HG03521 (cell line): Measurements from ENCODE around the gene PYY.
"Not testable (repeated sequence)": the region's sequence is repeated elsewhere in the genome, so short reads cannot be mapped to it uniquely, and the experiment has no call there.

Source experiments
- ATAC-seq: cut with Tn5 transposase; IDR thresholded peaks from one replicate; pipeline ENCODE4 v1.9.1; 2021; ENCODE audit warnings: mild to moderate bottlenecking, moderate library complexity; ENCODE audit not compliant: unreplicated experiment

Gene PYY

DNA sequence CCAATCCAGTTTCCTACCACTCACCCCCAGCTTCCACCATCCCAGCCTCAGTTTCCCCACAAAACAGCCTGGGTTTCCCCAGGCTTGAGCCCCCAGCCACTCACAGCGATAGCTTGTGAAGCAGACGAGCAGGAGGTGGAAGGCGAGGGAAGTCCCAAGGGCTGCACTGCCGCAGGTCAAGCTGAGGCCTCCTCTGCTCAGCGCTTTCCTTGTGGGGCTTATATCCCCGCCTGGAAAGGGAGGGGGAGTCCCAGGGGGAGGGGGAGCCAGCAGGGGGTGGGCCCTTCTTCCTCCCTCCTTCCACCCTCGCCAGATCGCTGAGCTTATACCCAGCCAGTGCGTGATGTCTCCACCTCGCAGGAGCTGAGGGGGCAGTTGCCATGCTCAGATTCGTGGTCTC lies at the start of gene PYY:
Gene PYY (minus strand): TSS at position 195 of the 400 bp plus-strand sequence. CDS start 457 bp downstream, outside the sequence.
- no peak for ATAC-seq

- ATAC-seq = no peak
Measured at GRCh38 chr17:44002141-44002848, 48.6 kb upstream of the PYY start.

DNA sequence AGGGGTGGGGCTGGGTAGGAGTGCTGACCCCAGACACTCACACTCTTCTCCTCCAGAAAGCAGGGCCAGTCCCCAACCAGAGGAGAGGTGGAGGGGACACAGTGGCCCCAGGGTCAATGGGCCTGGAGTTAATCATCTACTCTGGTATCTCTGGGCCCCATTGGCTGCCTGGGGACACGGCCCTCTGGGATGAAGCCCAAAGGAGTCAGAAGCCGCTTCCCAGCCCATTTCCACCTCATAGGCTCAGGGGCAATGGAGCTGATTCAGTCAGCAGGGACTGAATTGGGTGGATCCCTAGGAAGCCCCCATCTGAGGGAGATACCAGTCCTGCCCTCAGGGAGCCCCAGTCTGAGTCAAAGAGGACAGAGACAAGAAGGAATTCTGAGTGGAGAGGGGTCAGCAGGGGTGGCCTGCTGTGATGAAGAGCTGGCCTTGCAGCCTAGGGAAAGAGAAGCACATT lies 47.8 kb upstream of the PYY start:
- ATAC-seq = no peak

DNA sequence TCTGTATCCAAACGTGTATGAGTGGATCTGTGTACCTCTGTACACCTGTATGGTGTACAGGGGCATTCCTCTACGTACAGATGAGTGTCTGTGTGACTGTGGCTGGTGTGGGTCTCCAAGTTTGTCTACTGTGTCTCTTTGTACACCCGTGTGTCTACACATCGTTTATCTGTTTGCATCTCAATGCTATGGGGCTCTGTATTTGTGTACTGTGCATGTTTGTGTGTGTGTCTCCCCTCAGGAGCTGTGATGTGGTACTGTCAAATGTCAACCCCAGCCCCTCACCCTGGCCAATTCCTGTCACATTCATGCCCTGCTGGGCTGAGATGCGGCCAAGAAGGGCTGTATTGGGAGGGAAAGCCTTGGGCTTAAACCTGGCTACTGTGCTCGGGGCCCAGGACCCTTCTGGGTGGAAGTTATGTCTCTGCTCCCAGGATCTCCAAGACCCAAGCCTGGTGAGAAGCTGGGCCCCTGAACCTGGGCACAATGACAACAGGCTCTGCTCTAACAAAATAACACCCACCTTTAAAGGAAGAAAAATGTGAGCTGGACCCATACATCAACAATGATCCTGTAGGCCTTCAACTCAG lies 47.2 kb upstream of the PYY start:
- ATAC-seq = no peak

DNA sequence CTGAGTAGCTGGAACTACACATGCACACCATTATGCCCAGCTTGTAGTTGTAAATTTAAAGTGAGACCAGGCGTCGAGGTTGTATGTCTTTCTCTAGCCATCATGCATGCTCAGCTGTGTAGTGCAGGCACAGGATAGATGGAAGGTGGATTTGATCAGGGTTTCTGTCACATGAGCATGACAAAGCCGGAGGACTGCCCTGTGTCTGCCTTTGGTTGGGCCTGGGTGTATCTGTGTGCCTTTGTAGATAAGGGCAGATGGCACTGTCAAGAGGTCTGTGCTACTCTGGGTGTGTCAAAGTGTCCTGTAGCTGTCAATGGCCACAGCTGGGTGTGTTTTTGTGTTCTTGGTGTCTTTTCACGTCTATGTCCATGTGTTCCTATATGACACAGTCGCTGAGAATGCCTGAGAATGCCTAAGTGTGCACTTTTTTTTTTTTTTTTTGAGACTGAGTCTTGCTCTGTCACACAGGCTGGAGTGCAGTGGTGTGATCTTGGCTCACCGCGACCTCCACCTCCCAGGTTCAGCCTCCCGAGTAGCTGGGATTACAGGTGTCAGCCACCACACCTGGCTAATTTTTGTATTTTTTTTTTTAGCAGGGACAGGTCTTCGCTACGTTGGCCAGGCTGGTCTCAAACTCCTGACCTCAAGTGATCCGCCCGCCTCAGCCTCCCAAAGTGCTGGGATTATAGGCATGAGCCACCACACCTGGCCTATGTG lies 46.6 kb upstream of the PYY start:
- ATAC-seq = no peak

DNA sequence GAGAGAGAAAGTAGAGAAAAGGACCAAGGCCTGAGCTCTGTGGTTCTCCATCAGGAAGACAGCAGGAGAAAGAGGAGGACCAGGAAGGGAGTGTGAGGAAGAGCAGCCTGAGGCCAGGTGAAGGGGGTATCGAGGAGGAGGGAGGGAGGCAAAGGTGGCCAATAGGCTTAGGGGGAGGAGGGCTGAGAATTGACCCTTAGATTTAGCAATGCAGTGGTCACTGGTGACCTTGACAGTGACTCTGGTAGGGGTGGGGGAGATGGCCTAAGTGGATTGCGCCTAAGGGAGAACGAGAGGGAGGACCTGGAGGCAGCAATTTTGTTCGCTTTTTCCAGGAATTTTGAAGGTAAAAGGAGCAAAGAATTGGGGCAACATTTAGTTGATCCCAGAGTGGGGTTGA lies 45.3 kb upstream of the PYY start:
- no peak for ATAC-seq

DNA sequence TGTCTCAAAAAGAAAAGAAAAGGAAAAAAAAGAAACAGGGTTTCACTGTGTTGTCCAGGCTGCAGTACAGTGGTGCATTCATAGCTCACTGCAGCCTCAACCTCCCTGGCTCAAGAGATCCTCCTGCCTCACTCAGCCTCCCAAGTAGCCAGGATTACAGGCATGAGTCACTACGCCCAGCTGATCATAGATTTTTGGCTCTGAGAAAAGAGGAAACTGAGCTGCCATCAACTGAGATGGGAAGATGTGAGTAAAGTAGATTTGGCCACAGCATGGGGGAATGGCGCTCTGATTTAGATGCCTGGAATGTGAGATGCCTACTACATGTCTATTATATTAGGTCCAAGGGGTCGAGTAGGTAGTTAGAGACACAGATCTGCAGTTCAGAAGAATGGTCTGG lies 44.8 kb upstream of the PYY start:
- ATAC-seq = no peak

GRCh38 chr17:43997180-43997579 lies 43.4 kb upstream of the PYY start:
- not testable (repeated sequence) for ATAC-seq

GRCh38 chr17:43995150-43995471 lies 41.4 kb upstream of the PYY start:
- ATAC-seq = no peak

DNA sequence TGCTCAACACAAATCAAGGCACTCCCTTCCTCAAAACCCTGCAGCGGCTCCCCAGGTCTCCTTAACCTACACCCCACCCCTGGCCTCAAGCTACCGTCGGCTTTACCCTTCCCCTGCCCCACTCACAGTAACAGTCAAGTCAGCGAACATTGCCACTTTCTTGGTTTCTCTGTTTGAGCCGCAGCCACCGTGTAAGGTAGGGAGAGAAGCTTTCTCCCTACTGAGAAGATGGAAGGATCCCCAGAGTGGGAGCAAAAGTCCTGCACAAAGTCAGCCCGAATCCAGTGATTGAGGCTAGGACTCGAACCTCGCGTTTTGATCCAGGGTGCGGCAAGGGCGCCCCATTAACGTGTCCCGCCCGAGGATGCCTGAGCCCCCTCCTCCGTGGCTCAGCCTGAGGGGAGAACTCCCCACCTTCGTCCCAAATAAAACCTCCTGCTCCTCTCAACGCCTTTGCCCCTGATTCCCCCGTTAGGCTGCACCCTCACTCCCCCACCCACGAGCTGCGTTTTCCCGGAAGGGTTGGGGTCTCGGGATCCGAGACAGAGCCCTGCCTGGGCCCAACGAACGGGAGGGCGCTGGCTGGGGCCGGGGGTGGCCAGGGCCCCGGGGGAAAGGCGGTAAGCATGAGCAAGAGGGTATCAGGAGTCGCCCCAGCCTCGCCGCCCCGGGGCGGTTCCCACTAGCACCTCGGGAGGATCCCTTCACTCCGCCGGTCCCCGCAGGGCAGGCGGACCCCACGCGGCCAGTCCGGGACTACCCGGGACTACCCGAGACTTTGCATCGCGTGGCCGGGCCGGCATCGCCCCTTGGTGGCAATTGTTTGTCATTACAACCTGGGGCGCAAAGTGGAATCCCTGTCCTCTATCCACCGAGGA lies 40.8 kb upstream of the PYY start:
- ATAC-seq = no peak

DNA sequence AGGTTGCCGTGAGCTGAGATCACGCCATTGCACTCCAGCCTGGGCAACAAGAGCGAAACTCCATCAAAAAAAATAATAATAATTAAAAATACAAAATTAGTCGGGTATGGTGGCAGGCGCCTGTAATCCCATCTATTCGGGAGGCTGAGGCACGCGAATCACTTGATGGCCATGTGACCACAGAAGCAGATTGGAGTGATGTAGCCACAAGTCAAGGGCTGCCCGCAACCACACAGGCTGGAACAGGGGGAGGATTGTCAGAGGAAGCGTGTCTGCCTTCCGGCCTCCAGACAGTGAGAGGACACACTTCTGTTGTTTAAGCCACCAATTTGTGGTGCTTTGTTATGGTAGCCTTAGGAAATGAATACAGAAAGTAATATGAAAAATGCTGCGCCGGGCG lies 38.9 kb upstream of the PYY start:
- ATAC-seq = no peak

DNA sequence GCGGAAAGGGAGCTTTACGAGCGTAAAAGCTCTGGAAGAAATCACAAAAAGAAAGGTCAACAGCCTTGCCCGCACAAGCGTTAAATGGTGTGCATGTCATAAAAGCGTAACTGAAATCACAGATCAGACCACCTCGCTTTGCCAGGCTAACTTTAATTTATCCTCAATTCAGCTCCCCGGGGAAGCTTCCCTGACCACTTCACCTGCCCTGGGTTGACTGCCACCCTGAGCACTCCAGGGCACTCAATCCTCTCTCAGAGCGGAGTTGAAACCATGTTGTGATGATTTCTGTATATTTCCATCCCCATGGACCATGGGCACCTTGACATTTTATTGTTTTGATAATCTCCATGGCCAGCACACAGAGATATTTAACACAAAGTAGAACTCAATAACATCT lies 34.6 kb upstream of the PYY start:
- no peak for ATAC-seq

DNA sequence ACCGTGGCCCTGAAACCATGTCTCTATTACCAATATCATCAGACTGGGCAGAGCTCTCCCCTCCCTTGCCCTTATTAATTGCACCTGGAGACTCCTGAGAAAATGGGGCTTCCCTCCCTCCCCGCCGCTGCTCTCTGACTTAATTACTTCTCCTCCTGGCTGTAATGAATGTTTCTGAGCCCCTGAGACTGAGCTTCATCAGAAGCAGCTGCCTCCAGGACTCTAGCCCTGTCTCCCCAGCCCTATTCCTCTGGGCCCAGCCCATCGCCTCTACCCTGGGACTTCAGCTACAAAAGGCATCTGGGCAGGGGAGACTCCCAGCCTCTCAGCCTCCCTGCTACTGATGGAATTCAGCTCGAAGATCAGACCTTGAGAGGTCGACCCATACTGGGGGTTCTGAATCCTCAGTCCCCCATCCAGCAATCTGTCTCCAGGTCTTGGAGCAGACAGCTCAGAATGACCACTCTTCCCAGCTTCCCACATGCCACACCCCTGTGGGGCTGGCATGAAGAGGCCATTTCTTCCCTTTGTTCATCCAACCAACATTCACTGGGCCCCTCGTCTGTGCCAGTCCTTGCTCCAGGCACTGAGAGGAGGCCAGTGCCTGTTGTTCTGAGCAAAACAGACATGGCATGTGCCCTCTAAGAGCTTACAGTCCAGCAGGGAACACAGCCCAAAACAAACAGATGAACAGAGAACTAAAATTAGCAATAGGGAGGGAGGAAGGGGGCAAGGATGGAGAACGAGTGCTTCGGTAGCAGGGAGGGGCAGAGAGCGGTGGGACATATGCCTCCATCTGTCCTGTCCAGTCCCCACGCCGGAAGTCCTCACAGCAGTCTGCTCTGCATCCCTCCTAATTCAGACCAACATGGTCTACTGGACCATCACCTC lies 33.6 kb upstream of the PYY start:
- ATAC-seq = no peak

GRCh38 chr17:43986225-43986981 lies 32.7 kb upstream of the PYY start:
- ATAC-seq = no peak

DNA sequence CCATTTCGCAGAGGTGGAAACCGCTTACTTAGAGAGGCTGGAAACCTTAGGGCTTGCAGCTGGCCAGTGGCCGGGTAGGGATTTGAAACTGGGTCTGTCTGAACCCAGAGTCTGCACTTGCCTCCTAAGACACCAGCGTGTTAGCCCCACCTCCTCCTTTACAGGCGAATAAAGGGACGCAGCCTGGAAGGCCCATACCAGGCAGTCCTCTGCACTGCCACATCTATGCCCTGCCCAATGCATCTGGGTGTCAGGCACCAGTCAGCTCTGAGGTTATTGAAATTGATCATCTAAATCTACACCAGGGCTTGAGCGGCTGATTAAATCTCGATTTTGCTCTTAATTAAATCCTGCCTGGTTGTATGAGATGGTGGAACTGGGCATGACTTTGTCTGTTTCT lies 30.8 kb upstream of the PYY start:
- ATAC-seq = no peak

DNA sequence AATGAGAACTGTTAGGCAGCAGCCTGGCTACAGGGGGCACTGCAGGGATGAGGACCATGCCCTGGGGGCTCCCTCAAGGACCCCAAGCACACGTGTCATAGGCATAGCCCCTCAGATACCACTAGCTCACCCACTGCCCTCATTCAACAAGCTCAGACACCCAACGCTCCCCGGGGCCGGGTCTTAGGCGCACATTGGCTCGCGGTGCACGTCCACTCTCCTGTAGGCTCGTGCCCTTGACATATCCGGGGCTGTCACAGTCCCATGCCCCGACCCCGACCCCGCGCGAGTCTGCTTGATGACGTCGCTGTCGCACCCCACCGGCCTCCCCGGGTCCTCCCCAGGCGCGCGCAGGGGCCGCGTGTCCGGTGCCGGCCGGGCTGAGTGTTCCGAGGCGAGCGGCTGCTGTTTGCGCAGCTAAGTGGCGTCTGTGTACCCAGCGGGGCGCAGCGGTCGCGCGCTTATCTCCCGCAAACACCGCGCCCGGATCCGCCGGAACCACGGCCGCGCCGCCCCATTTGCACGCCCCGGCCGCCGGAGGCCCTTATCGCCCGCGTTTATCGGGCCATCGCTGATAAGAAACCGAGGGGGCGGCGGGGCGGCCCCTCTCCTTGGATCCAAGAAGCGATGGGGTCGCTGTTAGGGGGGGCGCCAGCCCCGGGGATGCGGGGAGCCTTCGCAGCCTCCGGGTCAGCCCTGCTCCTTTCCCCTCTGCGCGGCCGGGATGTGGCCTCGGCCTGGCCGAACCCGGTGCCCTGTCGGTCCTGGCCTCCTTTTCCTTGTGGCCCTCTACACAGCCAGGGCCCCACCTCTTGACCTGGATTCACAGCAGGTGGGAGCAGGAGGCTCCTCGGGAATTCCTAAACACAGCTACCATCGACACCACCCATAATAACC lies 30.0 kb upstream of the PYY start:
- no peak for ATAC-seq

GRCh38 chr17:43983196-43983514 lies 29.4 kb upstream of the PYY start:
- ATAC-seq = no peak

DNA sequence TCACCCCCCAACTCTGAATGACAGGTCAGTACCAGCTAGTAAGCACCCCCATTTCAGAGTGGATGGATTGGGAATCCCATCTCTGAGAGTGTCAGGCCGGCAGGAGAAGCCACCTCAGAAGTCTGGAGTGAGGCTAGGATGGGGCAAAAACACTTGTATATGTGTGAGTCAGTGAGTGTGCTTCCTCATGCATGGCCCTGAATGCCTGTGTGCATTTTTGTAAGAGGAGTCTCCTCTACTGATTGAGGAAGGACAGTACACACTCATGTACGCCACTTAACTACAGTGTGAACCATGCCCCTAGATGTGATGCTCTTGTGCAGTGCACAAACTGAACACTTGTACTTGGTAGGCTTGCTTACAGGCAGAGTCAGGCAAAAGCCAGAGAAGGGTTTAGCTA lies 28.4 kb upstream of the PYY start:
- ATAC-seq = no peak

GRCh38 chr17:43979671-43980070 lies 25.9 kb upstream of the PYY start:
- ATAC-seq = no peak
